Activated naive CD4-positive, alpha-beta T cell treated with anti-CD3 and anti-CD28 coated beads, Interleukin-2, amount 50 U/mL, for 16 hours (primary cell): ENCODE data around the gene ZSCAN16.

Experiments used
- DNase-seq: peaks from one replicate; pipeline ENCODE4 v3.0.0-alpha.2; 2020

The ZSCAN16 gene

GRCh38 chr6:28134716-28135115 lies 10.3 kb downstream of the ZSCAN16 start:
- DNase-seq: no peak

GRCh38 chr6:28135393-28135792 lies 11.0 kb downstream of the ZSCAN16 start:
- no peak for DNase-seq

GRCh38 chr6:28136585-28137504 lies 12.4 kb downstream of the ZSCAN16 start:
- DNase-seq: peak; percentile 76

- peak; percentile 34 for DNase-seq
Measured at GRCh38 chr6:28137505-28137981, 13.1 kb downstream of the ZSCAN16 start.

- no peak for DNase-seq
Measured at GRCh38 chr6:28139860-28140543, 15.6 kb downstream of the ZSCAN16 start.

GRCh38 chr6:28140616-28141015 lies 16.2 kb downstream of the ZSCAN16 start:
- no peak for DNase-seq

GRCh38 chr6:28141500-28142329 lies 17.3 kb downstream of the ZSCAN16 start, which contains the start of gene ZKSCAN8:
TSS of gene ZKSCAN8 (plus strand) at chr6:28141883. CDS start at chr6:28148408, 6,525 bp downstream.
- peak; percentile 77 for DNase-seq

GRCh38 chr6:28142446-28142845 lies 18.0 kb downstream of the ZSCAN16 start:
- DNase-seq: no peak

GRCh38 chr6:28145231-28145630 lies 20.8 kb downstream of the ZSCAN16 start:
- no peak for DNase-seq

GRCh38 chr6:28152531-28152930 lies 28.1 kb downstream of the ZSCAN16 start:
- DNase-seq: no peak

GRCh38 chr6:28153546-28153945 lies 29.1 kb downstream of the ZSCAN16 start:
- no peak for DNase-seq

GRCh38 chr6:28154357-28154756 lies 29.9 kb downstream of the ZSCAN16 start:
- DNase-seq: no peak

GRCh38 chr6:28158318-28158717 lies 33.9 kb downstream of the ZSCAN16 start:
- DNase-seq: no peak

GRCh38 chr6:28159029-28159607 lies 34.7 kb downstream of the ZSCAN16 start:
- DNase-seq: no peak

GRCh38 chr6:28160233-28160632 lies 35.8 kb downstream of the ZSCAN16 start:
- no peak for DNase-seq

- DNase-seq: peak; percentile 86
Measured at GRCh38 chr6:28161410-28162079, 37.1 kb downstream of the ZSCAN16 start.

GRCh38 chr6:28165563-28165962 lies 41.2 kb downstream of the ZSCAN16 start:
- DNase-seq: no peak

- no peak for DNase-seq
Measured at GRCh38 chr6:28167068-28167467, 42.7 kb downstream of the ZSCAN16 start.

- DNase-seq: no peak
Measured at GRCh38 chr6:28167926-28168325, 43.5 kb downstream of the ZSCAN16 start.

- DNase-seq: no peak
Measured at GRCh38 chr6:28171271-28171670, 46.9 kb downstream of the ZSCAN16 start.

- DNase-seq: no peak
Measured at GRCh38 chr6:28172006-28172405, 47.6 kb downstream of the ZSCAN16 start.

GRCh38 chr6:28176373-28176772 lies 52.0 kb downstream of the ZSCAN16 start:
- no peak for DNase-seq
